ENCODE data around the gene IL12RB1. TPM values are rescaled to one million over a fixed set of nuclear protein-coding genes. Genes with fewer than 3 reads are reported as not detected.

IL12RB1 gene
- total and polyA plus RNA-seq, 2 experiments from 2014 or later, result not detected

DNA sequence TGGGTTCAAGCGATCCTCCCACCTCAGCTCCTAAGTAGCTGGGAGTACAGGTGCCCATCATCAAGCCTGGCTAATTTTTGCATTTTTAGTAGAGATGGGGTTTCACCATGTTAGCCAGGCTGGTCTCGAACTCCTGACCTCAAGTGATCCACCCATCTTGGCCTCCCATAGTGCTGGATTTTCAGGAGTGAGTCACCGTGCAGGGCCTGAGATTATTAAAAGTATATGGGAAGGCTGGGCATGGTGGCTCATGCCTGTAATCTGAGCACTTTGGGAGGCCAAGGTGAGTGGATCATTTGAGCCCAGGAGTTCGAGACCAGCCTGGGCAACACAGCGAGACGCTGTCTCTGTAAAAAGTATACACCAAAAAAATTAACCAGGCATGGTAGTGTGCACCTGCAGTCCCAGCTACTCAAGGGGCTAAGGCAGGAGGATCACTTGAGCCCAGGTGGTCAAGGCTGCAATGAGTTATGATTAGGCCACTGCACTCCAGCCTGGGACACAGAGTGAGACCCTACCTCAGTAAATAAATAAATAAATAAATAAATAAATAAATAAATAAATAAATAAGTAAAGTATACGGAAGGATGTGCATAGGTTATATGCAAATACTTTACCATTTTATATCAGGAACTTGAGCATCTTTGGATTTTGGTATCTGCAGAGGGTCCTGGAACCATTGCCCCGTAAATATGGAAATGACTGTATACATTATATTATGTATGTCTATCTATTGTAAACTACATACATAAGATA, 854 bp downstream of the IL12RB1 start:
- H3K79me2 ChIP-seq, result no peaks in the 10 kb centered on the region
- WGBS (ENCODE audit: low lambda C conversion rate, missing lambda C conversion rate), result 85% methylated on average over 8 of the region's 8 CpGs
- no peaks in the 10 kb centered on the region for H3K9me3 ChIP-seq (ENCODE audit: low read depth)
- H3K27me3 ChIP-seq, result peaks cover 4% of the 10 kb centered on the region
- no peaks in the 10 kb centered on the region for H4K20me1 ChIP-seq (ENCODE audit: insufficient read depth, poor library complexity, severe bottlenecking)
- H3K36me3 ChIP-seq (replicated peaks; ENCODE audit: insufficient read depth, low read depth), result no peaks in the 10 kb centered on the region
- H3K9me2 ChIP-seq (replicated peaks; ENCODE audit: insufficient read depth), result no peaks in the 10 kb centered on the region
- no peak overlapping the region for H3K4me2 ChIP-seq
- no peak overlapping the region for H2AFZ ChIP-seq
- H3K4me1 ChIP-seq (ENCODE audit: insufficient read depth), result no peaks in the 10 kb centered on the region
- TF ChIP-seq EZH2phosphoT487 (IDR thresholded peaks at IDR 0.05; ENCODE audit: low read depth, severe bottlenecking, unreplicated experiment) (no peak), EZH2 (IDR thresholded peaks at IDR 0.05; ENCODE audit: borderline replicate concordance) (no peak), CTCF (IDR thresholded peaks at IDR 0.05; ENCODE audit: poor library complexity) (no peak)
- no peak for DNase-seq (ENCODE audit: low spot score)
- H3K27ac ChIP-seq, result no peak overlapping the region
- no peak overlapping the region for H3K4me3 ChIP-seq

- TF ChIP-seq CTCF (IDR thresholded peaks at IDR 0.05; ENCODE audit: poor library complexity) (no peak), EZH2 (IDR thresholded peaks at IDR 0.05; ENCODE audit: borderline replicate concordance) (no peak), EZH2phosphoT487 (IDR thresholded peaks at IDR 0.05; ENCODE audit: low read depth, severe bottlenecking, unreplicated experiment) (no peak)
- no peak for DNase-seq (ENCODE audit: low spot score)
- WGBS (ENCODE audit: low lambda C conversion rate, missing lambda C conversion rate), result 90% methylated on average over 8 of the region's 8 CpGs
- H3K79me2 ChIP-seq, result no peaks in the 10 kb centered on the region
- H3K27me3 ChIP-seq, result peaks cover 4% of the 10 kb centered on the region
- H3K36me3 ChIP-seq (replicated peaks; ENCODE audit: insufficient read depth, low read depth), result no peaks in the 10 kb centered on the region
- H3K4me2 ChIP-seq, result no peak overlapping the region
- no peaks in the 10 kb centered on the region for H3K9me3 ChIP-seq (ENCODE audit: low read depth)
- H3K27ac ChIP-seq, result no peak overlapping the region
- H4K20me1 ChIP-seq (ENCODE audit: insufficient read depth, poor library complexity, severe bottlenecking), result no peaks in the 10 kb centered on the region
- no peaks in the 10 kb centered on the region for H3K9me2 ChIP-seq (replicated peaks; ENCODE audit: insufficient read depth)
- H2AFZ ChIP-seq, result no peak overlapping the region
- H3K4me3 ChIP-seq, result no peak overlapping the region
- no peaks in the 10 kb centered on the region for H3K4me1 ChIP-seq (ENCODE audit: insufficient read depth)
Observed at GRCh38 chr19:18083929-18084684, 2.6 kb downstream of the IL12RB1 start.

DNA sequence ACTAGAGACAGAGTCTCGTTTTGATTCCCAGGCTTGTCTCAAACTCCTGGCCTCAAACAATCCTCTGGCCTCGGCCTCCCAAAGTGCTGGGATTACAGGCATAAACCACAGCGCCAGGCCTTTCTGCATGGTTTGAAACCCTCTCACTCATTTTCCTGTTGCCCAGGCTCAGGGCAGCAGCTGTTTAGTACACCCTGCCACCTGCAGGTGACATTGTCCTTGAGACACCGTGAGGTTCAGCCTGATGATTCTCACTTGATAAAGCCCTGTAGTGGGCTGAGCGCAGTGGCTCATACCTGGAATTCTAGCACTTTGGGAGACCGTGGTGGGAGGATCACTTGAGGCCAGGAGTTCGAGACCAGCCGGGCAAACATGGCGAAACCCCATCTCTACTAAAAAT, 12.5 kb downstream of the IL12RB1 start:
- Histone ChIP-seq H3K9me2 (replicated peaks; ENCODE audit: insufficient read depth) (no peaks in the 10 kb centered on the region), H3K36me3 (replicated peaks; ENCODE audit: insufficient read depth, low read depth) (no peaks in the 10 kb centered on the region), H3K4me1 (ENCODE audit: insufficient read depth) (no peaks in the 10 kb centered on the region), H3K4me2 (no peak overlapping the region), H3K79me2 (no peaks in the 10 kb centered on the region), H3K27ac (no peak overlapping the region), H3K27me3 (no peaks in the 10 kb centered on the region), H3K4me3 (no peak overlapping the region), H3K9me3 (ENCODE audit: low read depth) (no peaks in the 10 kb centered on the region), H2AFZ (no peak overlapping the region), H4K20me1 (ENCODE audit: insufficient read depth, poor library complexity, severe bottlenecking) (no peaks in the 10 kb centered on the region)
- 78% methylated on average over 9 of the region's 9 CpGs for WGBS (ENCODE audit: low lambda C conversion rate, missing lambda C conversion rate)
- DNase-seq (ENCODE audit: low spot score), result no peak
- TF ChIP-seq CTCF (IDR thresholded peaks at IDR 0.05; ENCODE audit: poor library complexity) (peak; percentile 6), EZH2 (IDR thresholded peaks at IDR 0.05; ENCODE audit: borderline replicate concordance) (no peak)

Measured in hepatocyte (in vitro differentiated cells).